Subcutaneous abdominal adipose tissue (tissue), 5 donors: ENCODE results near the gene MPST.

Experiments
- H3K27ac ChIP-seq: one replicate; pipeline ENCODE4 v1.7.0; 2013; ENCODE audit warnings: low read depth, mild to moderate bottlenecking, inconsistent platforms, low read length, moderate library complexity
- H3K27me3 ChIP-seq, 5 donors: one replicate each; pipeline ENCODE4 v1.7.0; 2013; ENCODE audit warnings: low read length in 5 of 5, inconsistent platforms in 1 of 5; ENCODE audit not compliant: control insufficient read depth in 5 of 5, insufficient read depth in 4 of 5
- H3K36me3 ChIP-seq, 5 donors: one replicate each; pipeline ENCODE4 v1.7.0; 2013; ENCODE audit warnings: low read length in 5 of 5; ENCODE audit not compliant: control insufficient read depth in 5 of 5, insufficient read depth in 5 of 5
- H3K4me1 ChIP-seq, 5 donors: one replicate each; pipeline ENCODE4 v1.7.0; 2013; ENCODE audit warnings: low read length in 5 of 5, mild to moderate bottlenecking in 3 of 5, moderate library complexity in 1 of 5; ENCODE audit not compliant: control insufficient read depth in 5 of 5, insufficient read depth in 5 of 5
- H3K4me3 ChIP-seq, 5 donors: one replicate each; pipeline ENCODE4 v1.7.0; 2013; ENCODE audit warnings: low read length in 5 of 5, low read depth in 1 of 5
- H3K9ac ChIP-seq, 5 donors: one replicate each; pipeline ENCODE4 v1.7.0; 2013; ENCODE audit warnings: low read length in 5 of 5, mild to moderate bottlenecking in 4 of 5, moderate library complexity in 3 of 5
- H3K9me3 ChIP-seq, 5 donors: one replicate each; pipeline ENCODE4 v1.7.0; 2013; ENCODE audit warnings: low read length in 5 of 5; ENCODE audit not compliant: control insufficient read depth in 5 of 5
- donor health status: healthy.
- donor health status: healthy.
- donor health status: healthy.
- donor health status: healthy.
- donor health status: healthy.

The MPST gene

GRCh38 chr22:37028692-37029674 lies 9.4 kb downstream of the MPST start:
- no peak overlapping the region for H3K27ac ChIP-seq
- no peak overlapping the region for H3K9ac ChIP-seq
- H3K4me3 ChIP-seq = no peak overlapping the region
- peaks cover 0 to 60% (median 54%) of the 10 kb centered on the region in 5 donors for H3K36me3 ChIP-seq
- H3K4me1 ChIP-seq = peaks cover 0 to 25% (median 9%) of the 10 kb centered on the region in 5 donors
- no peaks in the 10 kb centered on the region for H3K27me3 ChIP-seq
- H3K9me3 ChIP-seq = no peaks in the 10 kb centered on the region

GRCh38 chr22:37030560-37031281 lies 11.2 kb downstream of the MPST start:
- Histone ChIP-seq H3K9me3 (no peaks in the 10 kb centered on the region), H3K27me3 (peaks cover 0 to 5% (median 0%) of the 10 kb centered on the region in 5 donors), H3K27ac (no peak overlapping the region), H3K36me3 (peaks cover 0 to 43% (median 39%) of the 10 kb centered on the region in 5 donors), H3K9ac (no peak overlapping the region), H3K4me1 (peaks cover 0 to 16% (median 9%) of the 10 kb centered on the region in 5 donors), H3K4me3 (no peak overlapping the region)

DNA sequence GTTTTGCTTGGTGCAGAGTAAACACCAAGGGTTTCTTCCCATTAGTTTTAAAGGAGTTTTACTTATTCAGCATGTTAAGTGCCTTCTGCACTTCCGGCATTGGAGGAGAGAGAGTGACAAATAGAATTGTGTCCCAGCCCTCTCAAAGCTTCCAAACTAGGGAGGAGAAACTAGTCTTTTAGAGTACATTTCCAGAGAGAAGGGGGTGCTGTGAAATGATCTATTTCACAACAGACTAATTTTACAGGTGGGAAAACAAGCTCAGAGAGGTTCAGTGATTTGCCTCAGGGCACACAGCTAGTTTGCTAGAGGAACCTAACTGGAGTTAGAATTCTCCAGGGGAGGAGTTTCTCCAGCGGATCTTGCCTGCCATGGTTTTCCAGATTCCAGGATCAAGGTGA lies 12.6 kb downstream of the MPST start:
- H3K4me1 ChIP-seq = peaks cover 0 to 15% (median 9%) of the 10 kb centered on the region in 5 donors
- H3K27me3 ChIP-seq = peaks cover 2 to 9% (median 6%) of the 10 kb centered on the region in 5 donors
- H3K9me3 ChIP-seq = no peaks in the 10 kb centered on the region
- no peak overlapping the region for H3K9ac ChIP-seq
- peaks cover 0 to 30% (median 27%) of the 10 kb centered on the region in 5 donors for H3K36me3 ChIP-seq
- H3K27ac ChIP-seq = no peak overlapping the region
- no peak overlapping the region for H3K4me3 ChIP-seq

DNA sequence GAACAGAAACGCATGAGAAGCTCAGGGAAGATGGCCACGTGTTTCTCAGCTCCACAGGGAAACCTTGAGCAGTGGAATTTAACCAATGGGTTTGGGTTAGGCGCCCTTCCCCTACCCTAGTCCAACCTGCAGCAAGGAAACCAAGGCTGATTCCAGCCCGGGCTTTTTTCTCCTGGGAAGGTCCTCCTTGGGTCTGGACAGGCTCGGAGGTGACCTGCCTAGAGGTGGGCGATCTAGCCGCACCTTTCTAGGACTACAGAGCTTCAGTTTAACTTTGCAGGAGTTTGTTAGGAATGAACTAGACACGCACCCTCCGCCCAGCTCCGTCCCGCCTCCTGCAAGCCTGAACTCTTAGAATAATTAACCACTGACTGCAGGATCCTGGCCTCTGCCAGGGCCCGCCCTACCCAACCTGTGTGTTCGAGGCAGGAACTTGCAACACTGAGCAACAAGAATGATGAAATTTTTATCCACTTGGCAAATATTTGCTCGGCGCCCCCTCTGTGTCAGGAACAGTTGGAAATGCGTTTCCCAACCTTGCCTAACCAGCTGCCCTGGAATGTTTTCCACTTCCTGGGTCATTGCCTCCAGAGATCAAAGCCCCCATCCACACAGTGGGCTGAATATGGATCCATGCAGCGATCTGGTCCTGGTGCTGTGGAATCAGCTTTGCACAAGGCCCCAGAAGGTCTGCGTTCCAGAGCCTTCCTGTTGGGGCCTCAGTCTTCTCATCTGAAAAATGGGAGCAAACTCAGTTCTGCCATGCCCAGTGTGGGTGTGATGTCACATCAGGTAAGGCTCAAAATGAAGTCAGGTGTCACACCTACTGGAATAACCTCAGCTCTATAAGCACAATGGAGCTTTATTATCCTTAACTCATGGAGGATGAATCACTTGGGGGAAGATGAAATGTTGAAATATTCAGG lies 13.3 kb downstream of the MPST start:
- Histone ChIP-seq H3K27me3 (peaks cover 7 to 15% (median 12%) of the 10 kb centered on the region in 5 donors), H3K9me3 (no peaks in the 10 kb centered on the region), H3K4me1 (peaks cover 0 to 15% (median 9%) of the 10 kb centered on the region in 5 donors), H3K4me3 (no peak overlapping the region), H3K9ac (no peak overlapping the region), H3K27ac (no peak overlapping the region), H3K36me3 (peaks cover 0 to 23% (median 21%) of the 10 kb centered on the region in 5 donors)

- H3K36me3 ChIP-seq = peaks cover 0 to 21% (median 16%) of the 10 kb centered on the region in 5 donors
- peaks cover 7 to 17% (median 12%) of the 10 kb centered on the region in 5 donors for H3K27me3 ChIP-seq
- H3K4me3 ChIP-seq = no peak overlapping the region
- no peaks in the 10 kb centered on the region for H3K9me3 ChIP-seq
- peaks cover 0 to 15% (median 9%) of the 10 kb centered on the region in 5 donors for H3K4me1 ChIP-seq
- no peak overlapping the region for H3K9ac ChIP-seq
- H3K27ac ChIP-seq = no peak overlapping the region
These were observed 14.3 kb downstream of the MPST start for GRCh38 chr22:37033605-37034430.

DNA sequence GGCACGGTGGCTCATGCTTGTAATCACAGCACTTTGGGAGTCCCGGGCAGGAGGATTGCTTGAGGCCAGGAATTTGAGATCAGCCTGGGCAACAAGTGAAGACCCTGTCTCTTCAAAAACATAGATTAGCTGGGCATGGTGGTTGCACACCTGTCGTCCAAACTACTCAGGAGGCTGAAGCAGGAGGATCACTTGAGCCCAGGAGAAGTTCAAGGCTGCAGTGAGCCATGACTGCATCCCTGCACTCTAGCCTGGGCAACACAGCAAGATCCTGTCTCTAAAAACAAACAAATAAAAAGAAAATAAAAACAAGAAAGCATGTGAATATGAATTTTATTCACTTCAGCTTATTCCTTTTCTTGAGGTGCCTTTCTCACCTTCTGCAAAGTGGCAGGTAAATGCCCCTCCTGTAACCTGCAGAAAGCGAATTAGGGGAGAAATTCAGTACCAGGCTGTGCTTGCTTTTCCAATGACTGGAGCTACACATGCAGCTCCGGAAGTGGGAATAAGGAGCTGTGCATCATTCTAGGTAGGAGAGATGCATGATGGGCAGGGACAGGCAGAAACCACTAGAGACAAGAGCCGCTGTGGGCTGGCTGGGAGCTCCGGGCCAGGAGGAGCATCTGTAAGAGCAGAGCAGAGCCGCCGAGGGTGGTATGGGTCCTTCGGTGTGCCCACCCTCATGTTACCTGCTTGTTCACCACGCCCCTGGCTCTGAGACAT lies 17.3 kb downstream of the MPST start:
- H3K4me1 ChIP-seq = peaks cover 0 to 14% (median 9%) of the 10 kb centered on the region in 5 donors
- H3K9ac ChIP-seq = no peak overlapping the region
- no peaks in the 10 kb centered on the region for H3K9me3 ChIP-seq
- no peak overlapping the region for H3K27ac ChIP-seq
- H3K27me3 ChIP-seq = peaks cover 7 to 20% (median 12%) of the 10 kb centered on the region in 5 donors
- no peak overlapping the region for H3K4me3 ChIP-seq
- H3K36me3 ChIP-seq = no peaks in the 10 kb centered on the region

DNA sequence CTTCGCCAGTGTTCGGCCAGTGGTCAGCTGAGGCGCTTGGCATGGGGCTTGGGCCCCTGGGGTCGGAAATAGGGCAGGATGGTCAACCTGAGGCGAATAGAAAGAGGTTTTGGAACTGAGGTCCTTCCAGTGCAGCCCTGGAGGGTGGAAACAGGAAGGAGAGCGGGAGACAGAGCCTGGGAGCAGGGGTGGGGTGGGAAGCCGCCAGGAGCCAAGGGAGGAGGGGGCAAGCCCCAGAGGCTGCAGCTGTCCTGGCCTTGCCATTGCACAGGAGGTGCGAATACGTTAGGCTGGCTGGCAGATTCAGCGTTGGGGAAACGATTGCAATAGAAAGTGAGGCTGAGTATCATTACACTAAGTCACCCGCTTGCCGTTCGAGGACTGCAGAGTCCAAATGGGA lies 18.1 kb downstream of the MPST start:
- no peaks in the 10 kb centered on the region for H3K9me3 ChIP-seq
- peaks cover 7 to 20% (median 12%) of the 10 kb centered on the region in 5 donors for H3K27me3 ChIP-seq
- peaks cover 0 to 5% (median 5%) of the 10 kb centered on the region in 5 donors for H3K4me1 ChIP-seq
- H3K36me3 ChIP-seq = no peaks in the 10 kb centered on the region
- no peak overlapping the region for H3K4me3 ChIP-seq
- H3K27ac ChIP-seq = no peak overlapping the region
- H3K9ac ChIP-seq = no peak overlapping the region

GRCh38 chr22:37039466-37039865 lies 19.9 kb downstream of the MPST start:
- H3K9me3 ChIP-seq = no peaks in the 10 kb centered on the region
- H3K9ac ChIP-seq = no peak overlapping the region
- no peaks in the 10 kb centered on the region for H3K36me3 ChIP-seq
- peaks cover 0 to 6% (median 0%) of the 10 kb centered on the region in 5 donors for H3K4me1 ChIP-seq
- no peak overlapping the region for H3K27ac ChIP-seq
- no peak overlapping the region for H3K4me3 ChIP-seq
- H3K27me3 ChIP-seq = peaks cover 7 to 27% (median 19%) of the 10 kb centered on the region in 5 donors
